Tibial nerve (tissue), 4 donors: ENCODE results near the gene GTF2H3. TPM values are rescaled to one million over a fixed set of nuclear protein-coding genes. Genes with fewer than 3 reads are reported as not detected.

ENCODE experiments used
- DNase-seq, 2 donors: peaks; one replicate each; pipeline ENCODE4 v3.0.0-alpha.2; 2019; ENCODE audit warnings: low spot score in 2 of 2
- H3K27ac ChIP-seq, 4 donors: fragments of 200-600 bp; sonication (generic) in 3 of 4; one replicate each; pipeline ENCODE4 v1.5.1; 2017 to 2019; ENCODE audit warnings: mild to moderate bottlenecking in 1 of 4
- H3K27me3 ChIP-seq, 2 donors: fragments of 200-600 bp; sonication (generic) in 1 of 2; one replicate each; pipeline versions ENCODE4 v1.5.1 to v1.6.0; 2017 to 2019
- H3K36me3 ChIP-seq, 3 donors: fragments of 200-600 bp; sonication (generic); one replicate each; pipeline ENCODE4 v1.5.1; 2018 to 2019
- H3K4me1 ChIP-seq, 4 donors: fragments of 200-600 bp; sonication (generic) in 3 of 4; one replicate each; pipeline ENCODE4 v1.5.1; 2017 to 2019
- H3K4me3 ChIP-seq, 4 donors: fragments of 200-600 bp; sonication (generic) in 3 of 4; one replicate each; pipeline ENCODE4 v1.5.1; 2017 to 2019; ENCODE audit warnings: mild to moderate bottlenecking in 1 of 4, moderate library complexity in 1 of 4
- H3K9me3 ChIP-seq, 4 donors: fragments of 200-600 bp; sonication (generic) in 3 of 4; one replicate each; pipeline ENCODE4 v1.5.1; 2017 to 2019
- CTCF ChIP-seq, 5 experiments: fragments of 200-600 bp in 3 of 5; fragments of 450-650 bp in 2 of 5; sonication (generic) in 3 of 5; IDR thresholded peaks; one replicate each; pipeline ENCODE4 v1.5.1; 2016 to 2019; ENCODE audit warnings: antibody characterized with exemption in 5 of 5, mild to moderate bottlenecking in 3 of 5, moderate library complexity in 2 of 5
- EP300 ChIP-seq, 2 donors: sonication (generic); formaldehyde crosslinking; IDR thresholded peaks; one replicate each; pipeline ENCODE4 v1.6.1; 2017; ENCODE audit warnings: antibody characterized with exemption in 2 of 2, mild to moderate bottlenecking in 1 of 2
- POLR2A ChIP-seq, 2 donors: fragments of 450-650 bp; IDR thresholded peaks; one replicate each; pipeline ENCODE4 v1.6.1; 2017; ENCODE audit warnings: antibody characterized with exemption in 2 of 2, mild to moderate bottlenecking in 2 of 2, moderate library complexity in 2 of 2
- WGBS, 2 donors: methylation state at CpG; one replicate each; pipeline ENCODE4 v1.1.5; 2018; 5-methylcytosine and 5-hydroxymethylcytosine counted together
- total RNA-seq, 4 donors: library from RNA; depleted of rRNA; stranded (reverse); fragments of >200 nt; gene quantifications; one replicate each; pipeline ENCODE4 v1.1.0, GENCODE V29; 2016

GTF2H3 gene
- total RNA-seq, 4 donors from 2014 or later = 17.7 to 33.5 (median 22.0) TPM

- Histone ChIP-seq H3K4me3 (no peak overlapping the region), H3K4me1 (no peaks in the 10 kb centered on the region), H3K27me3 (no peaks in the 10 kb centered on the region), H3K36me3 (peaks cover 0 to 77% (median 0%) of the 10 kb centered on the region in 3 donors), H3K27ac (no peak overlapping the region), H3K9me3 (no peaks in the 10 kb centered on the region)
- TF ChIP-seq POLR2A (IDR thresholded peaks at IDR 0.05) (no peak), EP300 (IDR thresholded peaks at IDR 0.05) (no peak), CTCF (IDR thresholded peaks at IDR 0.05) (no peak)
- WGBS, 2 donors = 85 to 90% methylated on average over 5 of the region's 5 CpGs
- DNase-seq = no peak
Measured at GRCh38 chr12:123655420-123655819, 21.8 kb downstream of the GTF2H3 start.

GRCh38 chr12:123656392-123656791 lies 22.8 kb downstream of the GTF2H3 start:
- TF ChIP-seq POLR2A (IDR thresholded peaks at IDR 0.05) = no peak
- no peak for TF ChIP-seq CTCF (IDR thresholded peaks at IDR 0.05)
- no peak for TF ChIP-seq EP300 (IDR thresholded peaks at IDR 0.05)
- Histone ChIP-seq H3K27ac (no peak overlapping the region), H3K4me1 (no peaks in the 10 kb centered on the region), H3K36me3 (peaks cover 0 to 76% (median 0%) of the 10 kb centered on the region in 3 donors), H3K27me3 (no peaks in the 10 kb centered on the region), H3K9me3 (no peaks in the 10 kb centered on the region), H3K4me3 (no peak overlapping the region)
- no peak for DNase-seq
- WGBS, 2 donors = 82 to 85% methylated on average over 4 of the region's 4 CpGs

GRCh38 chr12:123657211-123657610 lies 23.6 kb downstream of the GTF2H3 start:
- TF ChIP-seq POLR2A (IDR thresholded peaks at IDR 0.05) (no peak), EP300 (IDR thresholded peaks at IDR 0.05) (no peak), CTCF (IDR thresholded peaks at IDR 0.05) (no peak)
- H3K36me3 ChIP-seq = peaks cover 0 to 73% (median 0%) of the 10 kb centered on the region in 3 donors

GRCh38 chr12:123659996-123660727 lies 26.5 kb downstream of the GTF2H3 start:
- no peaks in the 10 kb centered on the region for H3K4me1 ChIP-seq
- TF ChIP-seq POLR2A (IDR thresholded peaks at IDR 0.05) = no peak
- no peak for TF ChIP-seq CTCF (IDR thresholded peaks at IDR 0.05)
- no peak for TF ChIP-seq EP300 (IDR thresholded peaks at IDR 0.05)
- no peaks in the 10 kb centered on the region for H3K27me3 ChIP-seq
- peaks cover 0 to 74% (median 0%) of the 10 kb centered on the region in 3 donors for H3K36me3 ChIP-seq
- H3K9me3 ChIP-seq = no peaks in the 10 kb centered on the region
- no peak for DNase-seq
- H3K27ac ChIP-seq = peak overlapping the region in 3 of 4 donors; percentile 36 to 82 (median 48)
- WGBS, 2 donors = 54 to 60% methylated on average over 5 of the region's 5 CpGs
- H3K4me3 ChIP-seq = no peak overlapping the region

More at GRCh38 chr12:123657211-123657610, 23.6 kb downstream of the GTF2H3 start:
- Histone ChIP-seq H3K4me1 (no peaks in the 10 kb centered on the region), H3K9me3 (no peaks in the 10 kb centered on the region), H3K27me3 (no peaks in the 10 kb centered on the region), H3K4me3 (no peak overlapping the region), H3K27ac (no peak overlapping the region)
- no peak for DNase-seq
- 83 to 91% methylated on average over 9 of the region's 9 CpGs for WGBS, 2 donors

- Histone ChIP-seq H3K27me3 (no peaks in the 10 kb centered on the region), H3K27ac (no peak overlapping the region), H3K4me1 (peaks cover 0 to 17% (median 3%) of the 10 kb centered on the region in 4 donors), H3K36me3 (peaks cover 0 to 17% (median 0%) of the 10 kb centered on the region in 3 donors), H3K4me3 (no peak overlapping the region), H3K9me3 (no peaks in the 10 kb centered on the region)
- WGBS, 2 donors = 76 to 78% methylated on average over 8 of the region's 8 CpGs
- no peak for TF ChIP-seq CTCF (IDR thresholded peaks at IDR 0.05)
- no peak for TF ChIP-seq EP300 (IDR thresholded peaks at IDR 0.05)
- TF ChIP-seq POLR2A (IDR thresholded peaks at IDR 0.05) = no peak
- no peak for DNase-seq
Measured at GRCh38 chr12:123667771-123668170, 34.1 kb downstream of the GTF2H3 start.
